Measurements from ENCODE around the gene RTL1.

RTL1 gene

GRCh38 chr14:100903672-100904185, at the start of gene RTL1:
TSS of gene RTL1 (minus strand) at chr14:100903722. CDS start at chr14:100884788, 18,934 bp downstream.
- DNase-seq (ENCODE audit: low spot score): no peak

GRCh38 chr14:100950024-100950423, 46.5 kb upstream of the RTL1 start:
- no peak for DNase-seq (ENCODE audit: low spot score)

- DNase-seq (ENCODE audit: low spot score): no peak
These were observed 40.5 kb upstream of the RTL1 start for GRCh38 chr14:100944052-100944451.

GRCh38 chr14:100930270-100930669, 26.7 kb upstream of the RTL1 start:
- DNase-seq (ENCODE audit: low spot score): no peak

- no peak for DNase-seq (ENCODE audit: low spot score)
These were observed 12.0 kb upstream of the RTL1 start for GRCh38 chr14:100915560-100915959.

- DNase-seq (ENCODE audit: low spot score): no peak
These were observed 11.1 kb upstream of the RTL1 start for GRCh38 chr14:100914597-100915021.

GRCh38 chr14:100911665-100912316, 8.3 kb upstream of the RTL1 start:
- no peak for DNase-seq (ENCODE audit: low spot score)

- no peak for DNase-seq (ENCODE audit: low spot score)
These were observed 7.6 kb upstream of the RTL1 start for GRCh38 chr14:100910888-100911664.

GRCh38 chr14:100909439-100909838, 5.9 kb upstream of the RTL1 start:
- DNase-seq (ENCODE audit: low spot score): no peak

GRCh38 chr14:100907240-100907639, 3.7 kb upstream of the RTL1 start:
- DNase-seq (ENCODE audit: low spot score): no peak

- DNase-seq (ENCODE audit: low spot score): no peak
These were observed 2.9 kb upstream of the RTL1 start for GRCh38 chr14:100906420-100906819.

GRCh38 chr14:100905166-100905565, 1.6 kb upstream of the RTL1 start:
- no peak for DNase-seq (ENCODE audit: low spot score)

- DNase-seq (ENCODE audit: low spot score): no peak
These were observed 975 bp upstream of the RTL1 start for GRCh38 chr14:100904307-100905087.

- no peak for DNase-seq (ENCODE audit: low spot score)
These were observed 421 bp downstream of the RTL1 start for GRCh38 chr14:100903134-100903468.

GRCh38 chr14:100902295-100903133, 1.0 kb downstream of the RTL1 start:
- DNase-seq (ENCODE audit: low spot score): no peak

- no peak for DNase-seq (ENCODE audit: low spot score)
These were observed 1.9 kb downstream of the RTL1 start for GRCh38 chr14:100901391-100902183.

GRCh38 chr14:100900837-100901390, 2.6 kb downstream of the RTL1 start:
- DNase-seq (ENCODE audit: low spot score): no peak

- DNase-seq (ENCODE audit: low spot score): no peak
These were observed 3.4 kb downstream of the RTL1 start for GRCh38 chr14:100899884-100900771.

Measured in hematopoietic multipotent progenitor cell treated with erythropoietin and hydrocortisone succinate and interleukin-3 and kit ligand, for 17 days (in vitro differentiated cells).